Glomerular visceral epithelial cell (primary cell): ENCODE measurements around the gene ADPRHL1.
"Not testable (repeated sequence)": the region's sequence is repeated elsewhere in the genome, so short reads cannot be mapped to it uniquely, and the experiment has no call there.

Experiments used
- DNase-seq: peaks from one replicate; pipeline ENCODE4 v3.0.0-alpha.2; 2016; ENCODE audit errors: extremely low spot score

The ADPRHL1 gene

DNA sequence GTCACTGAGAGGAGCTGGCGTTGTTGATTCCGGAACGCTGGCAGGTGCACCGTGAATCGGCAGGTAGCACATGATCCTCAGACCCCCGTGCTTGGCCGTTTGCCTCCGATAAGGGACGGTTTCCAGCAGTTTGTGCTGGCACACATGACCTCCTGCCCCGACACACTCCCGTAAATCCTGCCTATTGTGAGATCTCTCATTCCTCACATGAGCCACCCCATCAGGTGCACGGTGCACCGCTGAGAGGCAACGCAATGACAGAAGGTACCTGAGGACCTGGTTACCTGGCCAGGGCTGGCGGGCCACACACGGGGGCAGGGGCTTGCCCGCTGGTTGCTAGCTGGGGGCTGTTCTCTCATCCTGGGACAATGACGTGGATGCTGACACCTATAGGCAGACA, 2.1 kb upstream of the ADPRHL1 start:
- no peak for DNase-seq

DNA sequence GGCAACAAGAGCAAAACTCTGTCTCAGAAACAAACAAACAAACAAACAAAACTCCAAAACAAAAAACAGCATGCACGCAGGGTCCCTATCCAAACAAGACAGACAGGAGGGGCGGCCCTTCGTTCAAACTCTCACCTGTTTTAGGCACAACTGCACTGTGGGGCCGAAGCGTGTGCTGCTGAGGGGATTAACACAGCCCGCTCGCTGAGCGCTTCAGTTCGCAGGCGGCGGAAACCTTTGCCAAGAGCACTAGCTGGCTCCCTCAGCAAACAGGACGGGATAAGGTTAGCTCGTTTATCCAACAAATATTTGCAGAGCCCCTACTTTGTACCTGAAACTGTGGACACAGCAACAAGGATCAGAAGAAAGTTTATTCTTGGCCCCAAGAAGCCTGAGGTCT, 1.6 kb upstream of the ADPRHL1 start:
- no peak for DNase-seq

DNA sequence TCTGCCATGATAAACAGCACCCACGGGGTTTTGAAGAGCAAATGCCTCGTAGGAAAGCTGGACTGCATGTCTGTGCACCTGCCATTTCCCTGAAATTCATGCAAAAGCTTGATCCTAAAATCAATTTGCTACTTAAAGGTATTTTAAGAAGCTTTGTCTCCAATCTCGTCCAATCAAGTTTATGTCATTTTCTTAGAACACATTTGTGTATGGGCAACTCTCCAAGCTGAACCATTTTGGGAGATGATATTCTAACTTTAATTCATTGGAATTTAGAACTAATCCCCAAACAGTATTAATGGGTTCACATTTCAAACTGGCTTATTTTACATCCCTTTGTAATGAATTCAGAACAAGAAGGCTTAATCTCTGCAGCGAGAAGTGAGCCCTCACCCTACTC, 822 bp downstream of the ADPRHL1 start:
- DNase-seq, result no peak

DNA sequence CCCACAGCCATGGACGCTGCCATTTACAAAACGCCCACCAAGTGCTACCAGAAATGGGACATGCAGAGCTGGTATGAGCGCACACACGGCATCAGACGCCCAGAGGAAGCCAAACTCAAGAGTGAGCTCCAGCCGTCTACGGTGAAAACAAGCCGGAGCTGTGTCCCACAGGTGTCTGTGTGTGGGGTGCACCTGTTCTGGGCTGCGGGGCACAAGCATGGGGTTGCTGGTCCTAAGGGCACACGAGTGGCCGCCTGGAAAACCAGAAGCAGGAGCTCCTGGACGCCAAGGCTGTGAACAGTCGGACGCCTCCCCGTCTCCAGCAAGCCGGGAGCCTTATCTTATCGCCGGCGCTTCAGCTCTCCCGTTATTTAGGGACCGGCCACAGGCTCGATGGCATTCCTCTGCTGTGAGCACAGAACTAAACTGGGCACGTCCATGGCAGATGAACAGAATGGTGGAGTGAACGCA, 1.3 kb downstream of the ADPRHL1 start:
- DNase-seq, result no peak

DNA sequence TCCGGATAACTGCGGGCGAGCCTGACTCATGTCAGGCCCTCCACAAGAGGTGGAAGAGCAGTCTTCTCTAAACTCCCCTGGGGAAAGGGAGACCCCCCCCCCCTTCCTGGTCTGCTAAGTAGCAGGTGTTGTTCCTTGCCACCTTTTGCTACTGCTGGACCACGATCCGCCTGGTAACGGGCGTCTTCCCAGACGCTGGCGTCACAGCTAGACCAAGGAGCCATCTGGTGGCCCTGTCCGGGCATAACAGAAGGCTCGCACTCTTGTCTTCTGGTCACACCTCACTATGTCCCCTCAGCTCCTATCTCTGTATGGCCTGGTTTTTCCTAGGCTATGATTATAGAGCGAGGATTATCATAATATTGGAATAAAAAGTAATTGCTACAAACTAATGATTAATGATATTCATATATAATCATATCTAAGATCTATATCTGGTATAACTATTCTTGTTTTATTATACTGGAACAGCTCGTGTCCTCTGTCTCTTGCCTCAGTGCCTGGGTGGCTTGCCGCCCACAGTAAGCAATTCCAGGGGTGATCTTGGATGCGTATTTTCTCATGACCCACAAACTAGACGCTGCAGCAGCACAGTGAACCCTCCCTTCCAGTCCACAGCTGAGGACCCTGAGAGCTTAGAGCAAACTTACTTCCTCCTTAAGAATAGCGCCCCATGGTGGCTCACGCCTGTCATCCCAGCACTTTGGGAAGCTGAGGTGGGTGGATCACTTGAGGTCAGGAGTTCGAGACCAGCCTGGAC, 2.2 kb downstream of the ADPRHL1 start:
- peak; percentile 11 for DNase-seq

DNA sequence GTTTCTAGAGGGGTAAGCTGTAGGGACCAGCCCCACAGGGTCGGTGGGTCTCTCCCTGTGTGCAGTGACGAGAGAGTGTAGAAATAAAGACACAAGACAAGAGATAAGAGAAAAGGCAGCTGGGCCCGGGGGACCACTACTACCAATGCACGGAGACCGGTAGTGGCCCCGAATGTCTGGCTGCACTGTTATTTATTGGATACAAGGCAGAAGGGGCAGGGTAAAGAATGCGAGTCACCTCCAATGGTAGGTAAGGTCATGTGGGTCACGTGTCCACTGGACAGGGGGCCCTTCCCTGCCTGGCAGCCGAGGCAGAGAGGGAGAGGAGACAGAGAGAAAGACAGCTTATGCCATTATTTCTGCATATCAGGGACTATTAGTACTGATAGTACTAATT, 2.9 kb downstream of the ADPRHL1 start:
- not testable (repeated sequence) for DNase-seq

DNA sequence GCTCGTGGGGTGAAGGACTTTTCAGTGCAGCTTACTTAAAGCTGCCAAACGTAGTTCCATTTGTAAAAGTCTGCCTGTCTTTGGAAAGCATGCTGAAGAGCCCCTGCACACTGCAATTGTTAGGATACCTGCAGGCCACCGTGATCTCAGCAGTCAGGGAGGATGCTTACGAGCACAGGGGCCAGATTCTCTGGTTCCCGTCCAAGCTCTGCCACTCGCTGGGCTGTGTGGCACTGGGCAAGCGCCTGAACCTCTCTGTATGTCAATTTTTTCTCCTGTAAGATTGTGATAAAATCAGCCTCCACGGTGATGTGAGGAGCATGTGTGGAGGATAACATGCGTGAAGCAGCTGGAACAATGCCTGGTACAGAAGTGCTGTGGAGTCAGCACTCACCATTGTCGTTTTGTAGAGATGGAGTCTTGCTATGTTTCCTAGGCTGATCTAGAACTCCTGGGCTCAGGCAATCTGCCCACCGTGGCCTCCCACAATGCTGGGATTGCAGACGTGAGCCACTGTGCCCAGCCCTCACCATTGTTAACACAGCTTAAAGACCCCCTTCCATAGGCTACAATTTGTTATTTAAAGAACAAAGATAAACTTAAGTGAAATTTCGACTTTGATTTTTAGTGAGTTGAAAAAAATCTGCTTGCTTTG, 3.5 kb downstream of the ADPRHL1 start:
- no peak for DNase-seq

DNA sequence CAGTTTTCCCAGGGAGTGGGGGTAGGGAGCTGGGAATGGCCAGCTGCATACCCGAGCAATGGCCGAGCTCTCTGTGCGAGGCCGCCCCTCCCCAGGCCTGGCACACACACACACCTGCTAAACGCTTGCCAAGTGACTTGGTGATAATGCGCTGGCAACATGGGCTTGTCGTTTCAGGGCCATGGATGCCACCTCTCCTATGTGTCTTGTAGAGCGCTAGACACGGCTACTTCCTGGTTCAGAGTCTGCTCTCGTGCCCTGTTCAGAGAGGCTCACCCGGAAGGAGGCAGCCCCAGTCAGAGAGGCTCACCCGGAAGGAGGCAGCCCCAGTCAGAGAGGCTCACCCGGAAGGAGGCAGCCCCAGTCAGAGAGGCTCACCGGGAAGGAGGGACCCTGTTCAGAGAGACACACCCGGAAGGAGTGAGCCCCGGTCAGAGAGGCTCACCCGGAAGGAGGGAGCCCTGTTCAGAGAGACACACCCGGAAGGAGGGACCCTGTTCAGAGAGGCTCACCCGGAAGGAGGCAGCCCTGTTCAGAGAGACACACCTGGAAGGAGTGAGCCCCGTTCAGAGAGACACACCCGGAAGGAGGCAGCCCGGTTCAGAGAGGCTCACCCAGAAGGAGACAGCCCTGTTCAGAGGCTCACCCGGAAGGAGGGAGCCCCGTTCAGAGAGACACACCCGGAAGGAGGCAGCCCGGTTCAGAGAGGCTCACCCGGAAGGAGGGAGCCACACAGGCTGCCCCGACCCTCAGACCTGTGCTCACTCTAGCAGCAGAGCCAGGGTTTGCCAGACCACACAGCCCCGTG, 4.2 kb downstream of the ADPRHL1 start:
- DNase-seq, result no peak

DNA sequence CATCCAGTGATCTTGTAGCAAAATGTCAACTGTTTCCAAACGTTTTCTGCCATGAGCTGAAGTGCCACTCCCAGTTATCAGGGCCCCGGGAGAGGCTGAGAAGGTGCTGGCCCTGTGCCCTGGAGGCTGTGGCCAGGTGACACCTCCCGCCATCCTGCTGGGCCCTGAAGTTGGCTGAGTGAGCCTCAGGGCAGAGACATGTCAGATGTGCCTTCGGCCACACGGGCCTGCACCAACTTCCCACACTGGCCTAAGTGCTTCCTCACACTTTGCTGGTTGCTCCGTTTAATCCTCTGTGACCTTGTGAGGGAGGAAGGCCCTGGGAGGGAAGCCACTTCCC, 4.8 kb downstream of the ADPRHL1 start:
- no peak for DNase-seq

DNA sequence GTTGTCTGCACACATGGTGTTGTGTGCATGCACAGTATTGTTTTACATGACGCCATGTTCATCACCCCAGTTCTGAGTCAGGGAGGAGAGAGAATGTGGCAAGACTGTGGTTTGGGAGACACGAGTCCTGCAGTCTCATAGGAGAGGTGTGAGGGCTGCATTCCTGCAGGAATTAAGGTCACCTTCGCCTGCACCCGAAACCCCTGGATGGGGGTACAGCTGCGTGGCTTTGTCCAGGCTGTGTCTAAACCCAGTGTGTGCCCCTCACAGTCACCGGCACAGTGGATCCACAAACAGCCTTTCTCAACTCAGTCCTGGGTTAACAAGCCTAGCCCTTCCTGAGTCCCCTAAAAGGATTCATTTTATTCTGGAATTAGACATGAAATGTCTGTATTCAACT, 5.7 kb downstream of the ADPRHL1 start:
- no peak for DNase-seq

DNA sequence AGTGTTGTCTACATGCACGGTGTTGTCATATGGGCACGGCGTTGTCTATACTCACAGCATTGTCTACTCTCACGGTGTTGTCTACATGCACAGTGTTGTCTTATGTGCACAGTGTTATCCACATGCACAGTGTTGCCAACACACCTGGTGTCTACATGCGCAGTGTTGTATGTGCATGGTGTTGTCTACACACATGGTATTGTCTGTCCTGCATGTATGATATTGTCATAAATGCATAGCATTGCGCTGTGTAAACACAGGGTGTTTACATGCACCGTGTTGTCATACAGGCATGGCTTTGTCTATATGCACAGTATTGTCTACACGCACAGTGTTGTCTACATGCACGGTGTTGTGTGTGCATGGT, 6.8 kb downstream of the ADPRHL1 start:
- no peak for DNase-seq

DNA sequence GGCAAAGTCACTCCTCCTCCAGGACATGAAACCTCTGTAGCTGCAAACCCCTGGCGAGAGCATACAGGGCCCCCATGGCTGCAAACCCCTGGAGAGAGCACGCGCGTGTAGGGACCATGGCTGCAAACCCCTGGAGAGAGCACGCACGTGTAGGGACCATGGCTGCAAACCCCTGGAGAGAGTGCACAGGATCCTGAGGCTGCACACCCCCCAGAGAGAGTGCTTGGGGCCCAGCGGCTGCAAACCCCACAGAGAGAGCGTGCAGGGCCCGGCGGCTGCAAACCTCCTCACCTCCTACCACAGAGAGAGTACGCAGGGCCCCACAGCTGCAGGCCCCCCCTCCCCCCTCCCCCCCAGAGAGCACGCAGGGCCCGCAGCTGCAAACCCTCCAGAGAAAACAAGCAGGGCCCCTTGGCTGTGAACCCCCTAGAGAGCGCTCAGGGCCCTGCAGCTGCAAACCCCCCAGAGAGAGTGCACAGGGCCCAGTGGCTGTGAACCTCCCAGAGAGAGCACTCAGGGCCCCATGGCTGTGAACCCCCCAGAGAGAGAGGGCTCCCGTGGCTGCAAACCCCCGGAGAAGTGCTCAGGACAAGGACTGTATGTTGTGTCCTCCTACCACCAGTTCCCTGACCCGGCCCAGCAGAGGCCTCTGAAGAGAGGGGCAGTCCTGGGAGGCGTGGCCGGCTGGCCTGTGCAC, 7.3 kb downstream of the ADPRHL1 start:
- no peak for DNase-seq

DNA sequence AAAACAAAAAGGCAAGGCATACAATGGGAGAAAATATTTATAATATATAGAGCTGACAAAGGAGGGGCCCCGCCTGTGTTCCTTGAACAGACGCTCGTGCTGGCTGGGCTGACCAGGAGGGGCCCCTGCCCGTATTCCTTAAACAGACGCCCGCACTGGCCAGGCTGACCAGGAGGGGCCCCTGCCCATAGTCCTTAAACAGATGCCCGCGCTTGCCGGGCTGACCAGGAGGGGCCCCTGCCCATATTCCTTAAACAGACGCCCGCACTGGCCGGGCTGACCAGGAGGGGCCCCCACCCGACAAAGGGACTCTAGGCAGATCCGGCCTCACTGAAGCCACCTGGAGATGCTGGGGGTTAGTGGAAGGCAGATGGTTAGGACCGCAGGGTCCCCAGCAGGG, 9.3 kb downstream of the ADPRHL1 start:
- no peak for DNase-seq

DNA sequence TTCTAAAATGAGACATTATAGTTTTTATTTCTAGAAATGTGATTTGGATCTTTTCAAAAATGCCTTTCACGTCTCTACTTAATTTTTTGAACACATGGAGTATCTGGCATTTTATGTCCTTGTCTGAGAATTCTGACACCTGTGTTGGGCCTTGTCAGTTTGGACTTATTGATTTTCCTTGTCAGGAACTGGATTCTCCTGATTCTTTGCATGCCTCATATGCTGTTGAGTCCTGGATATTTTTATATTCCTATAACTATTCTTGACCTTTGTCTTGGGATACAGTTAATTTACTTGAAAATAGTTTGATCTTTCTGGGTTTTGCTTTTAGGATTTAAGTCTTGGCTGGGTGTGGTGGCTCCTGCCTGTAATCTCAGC, 10.3 kb downstream of the ADPRHL1 start:
- no peak for DNase-seq

DNA sequence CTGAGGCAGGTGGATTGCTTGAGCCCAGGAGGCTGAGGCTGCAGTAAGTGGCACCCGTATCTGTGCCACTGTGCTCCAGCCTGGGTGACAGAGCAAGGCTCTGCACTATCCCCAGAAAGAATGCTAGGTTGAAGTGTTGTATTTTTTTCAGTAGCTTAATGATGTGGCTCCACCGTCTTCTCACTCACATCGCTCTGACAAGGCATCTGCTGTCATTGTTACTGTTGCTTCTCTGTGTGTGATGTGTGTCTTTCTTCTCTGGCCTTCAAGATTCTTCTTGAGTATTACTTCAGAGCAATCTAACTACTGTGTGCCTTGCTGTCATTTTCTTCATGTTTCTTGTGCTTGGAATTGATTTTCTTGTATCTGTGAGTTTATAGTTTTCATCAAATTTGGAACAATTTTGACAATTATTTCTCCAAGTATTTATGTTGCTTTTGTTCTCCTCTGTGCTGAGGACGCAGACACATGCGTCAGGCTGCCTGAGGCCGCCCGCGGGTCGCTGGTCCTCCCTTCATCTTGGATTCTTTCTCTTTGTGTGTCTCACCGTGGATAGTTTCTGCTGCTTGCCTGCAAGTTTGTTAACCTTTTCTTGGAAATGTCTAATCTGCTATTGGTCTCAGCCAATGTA, 10.8 kb downstream of the ADPRHL1 start:
- no peak for DNase-seq

DNA sequence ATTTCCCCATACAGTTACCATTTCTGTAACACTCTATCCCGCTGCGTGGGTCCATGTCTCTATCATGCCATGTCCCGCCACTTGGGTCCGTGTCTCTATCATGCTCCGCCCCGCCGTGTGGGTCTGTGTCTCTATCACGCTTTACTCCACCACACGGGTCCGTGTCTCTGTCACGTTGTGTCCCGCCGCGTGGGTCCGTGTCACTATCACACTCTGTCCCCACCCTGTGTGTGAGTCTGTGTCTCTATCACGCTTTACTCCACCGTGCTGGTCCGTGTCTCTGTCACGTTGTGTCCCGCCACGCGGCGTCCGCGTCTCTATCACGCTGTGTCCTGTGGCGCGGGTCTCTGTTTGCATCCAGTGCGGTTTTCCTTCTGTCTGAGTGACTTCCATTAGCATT, 11.6 kb downstream of the ADPRHL1 start:
- no peak for DNase-seq

DNA sequence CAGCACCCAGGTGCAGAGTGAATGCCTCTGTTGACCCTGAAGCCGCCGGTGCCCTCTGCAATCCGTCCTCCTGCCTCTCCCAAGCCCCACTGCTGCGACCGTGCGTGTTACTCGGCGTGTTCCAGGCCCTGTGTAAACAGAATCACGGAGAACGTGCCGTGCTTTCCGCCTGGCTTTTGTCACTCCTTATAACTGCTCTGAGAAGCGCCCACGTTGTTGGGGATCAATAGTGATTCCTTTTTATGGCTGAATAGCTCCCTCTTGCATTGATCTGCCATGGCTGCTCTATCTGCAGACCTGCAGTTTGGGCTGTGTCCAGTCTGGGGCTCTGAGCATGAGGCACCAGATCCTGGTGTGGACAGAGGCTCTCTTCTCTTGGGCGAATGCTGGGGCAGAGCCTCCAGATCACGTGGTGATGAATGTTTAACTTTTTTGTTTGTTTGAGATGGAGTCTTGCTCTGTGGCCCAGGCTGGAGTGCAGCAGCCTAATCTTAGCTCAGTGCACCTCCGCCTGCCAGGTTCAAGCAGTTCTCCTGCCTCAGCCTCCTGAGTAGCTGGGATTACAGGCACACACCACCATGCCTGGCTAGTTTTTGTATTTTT, 15.8 kb downstream of the ADPRHL1 start:
- no peak for DNase-seq

DNA sequence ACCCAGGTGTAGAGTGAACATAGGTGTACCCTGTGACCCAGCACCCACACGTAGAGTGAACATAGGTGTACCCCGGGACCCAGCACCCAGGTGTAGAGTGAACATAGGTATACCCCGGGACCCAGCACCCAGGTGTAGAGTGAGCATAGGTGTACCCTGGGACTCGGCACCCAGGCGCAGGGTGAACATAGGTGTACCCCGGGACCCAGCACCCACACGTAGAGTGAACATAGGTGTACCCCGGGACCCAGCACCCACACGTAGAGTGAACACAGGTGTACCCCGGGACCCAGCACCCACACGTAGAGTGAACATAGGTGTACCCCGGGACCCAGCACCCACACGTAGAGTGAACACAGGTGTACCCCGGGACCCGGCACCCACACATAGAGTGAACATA, 16.4 kb downstream of the ADPRHL1 start:
- DNase-seq, result not testable (repeated sequence)

DNA sequence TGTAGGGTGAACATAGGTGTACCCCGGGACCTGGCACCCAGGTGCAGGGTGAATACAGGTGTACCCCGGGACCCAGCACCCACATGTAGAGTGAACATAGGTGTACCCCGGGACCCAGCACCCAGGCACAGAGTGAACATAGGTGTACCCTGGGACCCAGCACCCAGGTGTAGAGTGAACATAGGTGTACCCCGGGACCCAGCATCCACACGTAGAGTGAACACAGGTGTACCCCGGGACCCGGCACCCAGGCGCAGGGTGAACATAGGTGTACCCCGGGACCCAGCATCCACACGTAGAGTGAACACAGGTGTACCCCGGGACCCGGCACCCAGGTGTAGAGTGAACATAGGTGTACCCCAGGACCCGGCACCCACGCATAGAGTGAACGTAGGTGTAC, 17.4 kb downstream of the ADPRHL1 start:
- not testable (repeated sequence) for DNase-seq

DNA sequence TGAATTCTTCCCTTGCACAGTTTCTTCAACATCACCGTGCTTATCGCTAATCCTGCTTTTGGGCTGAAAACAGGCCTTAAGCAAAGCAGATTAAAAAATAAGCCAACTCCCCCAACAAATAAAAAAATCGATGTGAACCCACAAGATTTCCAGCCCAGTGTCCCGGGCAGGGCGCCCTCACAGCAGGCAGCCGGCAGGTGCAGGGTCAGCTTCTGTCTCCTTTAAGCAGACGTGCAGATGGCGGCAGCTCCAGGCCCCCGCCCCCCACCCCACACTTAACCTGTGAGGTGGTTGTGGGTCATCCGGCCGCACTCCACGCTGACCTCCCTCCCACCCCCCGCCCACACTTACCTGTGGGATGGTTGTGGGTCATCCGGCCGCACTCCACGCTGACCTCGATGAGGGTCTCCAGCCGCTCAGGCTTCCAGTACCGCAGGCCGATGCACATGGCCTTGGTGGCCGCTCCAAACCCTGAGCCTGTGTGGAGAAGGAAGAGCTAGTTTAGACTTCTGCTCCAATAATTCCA, 19.8 kb downstream of the ADPRHL1 start:
- no peak for DNase-seq
